K562 (cell line): Measurements from ENCODE around the gene TSPOAP1. TPM values are rescaled to one million over a fixed set of nuclear protein-coding genes. Genes with fewer than 3 reads are reported as not detected.

Experiments used
- ATF2 ChIP-seq: sonication (generic); formaldehyde crosslinking; IDR thresholded peaks from 2 replicates; pipeline ENCODE4 v1.8.1; 2022; ENCODE audit warnings: missing genetic modification reagents
- CREB1 ChIP-seq, 2 experiments: sonication (generic) in 1 of 2; formaldehyde crosslinking in 1 of 2; IDR thresholded peaks; 2 replicates each; pipeline versions ENCODE4 v1.6.1 to v1.8.0; 2012 to 2022; ENCODE audit warnings: inconsistent platforms in 1 of 2, mild to moderate bottlenecking in 1 of 2, missing genetic modification reagents in 1 of 2, moderate library complexity in 1 of 2
- E4F1 ChIP-seq: fragments of 250-450 bp; sonication (Bioruptor Pico); IDR thresholded peaks from 2 replicates; pipeline ENCODE4 v1.5.0; 2021; ENCODE audit warnings: mild to moderate bottlenecking, borderline replicate concordance
- HNRNPL ChIP-seq: fragments of 200-400 bp; formaldehyde crosslinking; IDR thresholded peaks from 2 replicates; pipeline ENCODE4 v1.6.1; 2017; ENCODE audit warnings: low read depth, mild to moderate bottlenecking, low read length
- MCM2 ChIP-seq: fragments of 450-650 bp; IDR thresholded peaks from 2 replicates; pipeline ENCODE4 v1.6.1; 2017; ENCODE audit warnings: low read depth, mild to moderate bottlenecking
- POLR2AphosphoS5 ChIP-seq: IDR thresholded peaks from 2 replicates; pipeline ENCODE4 v1.6.1; 2011; ENCODE audit warnings: mild to moderate bottlenecking, low read depth, low read length, moderate library complexity; ENCODE audit not compliant: control insufficient read depth, insufficient read depth
- POLR3A ChIP-seq: IDR thresholded peaks from 2 replicates; pipeline ENCODE4 v1.6.1; 2011; ENCODE audit warnings: borderline replicate concordance, mild to moderate bottlenecking, moderate library complexity; ENCODE audit not compliant: insufficient read length, insufficient read depth; ENCODE audit errors: extremely low read depth
- SOX6 ChIP-seq: fragments of 450-650 bp; IDR thresholded peaks from 2 replicates; pipeline ENCODE4 v1.6.1; 2014; ENCODE audit warnings: mild to moderate bottlenecking
- SP1 ChIP-seq: sonication (generic); formaldehyde crosslinking; IDR thresholded peaks from 2 replicates; pipeline ENCODE4 v1.8.1; 2022; ENCODE audit warnings: mild to moderate bottlenecking, missing genetic modification reagents
- SRSF9 ChIP-seq: fragments of 200-400 bp; formaldehyde crosslinking; IDR thresholded peaks from 2 replicates; pipeline ENCODE4 v1.6.1; 2017; ENCODE audit warnings: low read depth, low read length, borderline replicate concordance
- TAF1 ChIP-seq: IDR thresholded peaks from 2 replicates; pipeline ENCODE4 v1.6.1; 2011; ENCODE audit warnings: mild to moderate bottlenecking, low read length, moderate library complexity; ENCODE audit not compliant: insufficient read depth, control insufficient read depth, severe bottlenecking; ENCODE audit errors: extremely low read depth
- TOE1 ChIP-seq, 2 experiments: fragments of 450-650 bp in 1 of 2; sonication (generic) in 1 of 2; formaldehyde crosslinking in 1 of 2; IDR thresholded peaks; 2 replicates each; pipeline versions ENCODE4 v1.7.1 to v1.8.0; 2016 to 2022; ENCODE audit warnings: borderline replicate concordance in 2 of 2, mild to moderate bottlenecking in 2 of 2, antibody characterized with exemption in 1 of 2, inconsistent platforms in 1 of 2, low read depth in 1 of 2, missing genetic modification reagents in 1 of 2, moderate library complexity in 1 of 2
- ZNF644 ChIP-seq: fragments of 200-800 bp; sonication (Bioruptor generic); IDR thresholded peaks from 2 replicates; pipeline ENCODE4 v1.6.1; 2016; ENCODE audit warnings: low read depth, missing genetic modification characterization, missing compliant biosample characterization
- ZNF668 ChIP-seq: fragments of 250-450 bp; sonication (Bioruptor Pico); IDR thresholded peaks from 2 replicates; pipeline ENCODE4 v1.8.0; 2022; ENCODE audit warnings: mild to moderate bottlenecking, inconsistent platforms
- polyA plus RNA-seq, 8 experiments: library from polyadenylated mRNA; depleted of rRNA in 4 of 8; stranded (reverse) in 5 of 8; unstranded in 3 of 8; fragments of >200 nt; fragmentation: Nextera tagmentation in 2 of 8; fragmentation: Illumina TruSeq in 1 of 8; extraction: Ambion mirVana in 2 of 8; extraction: Trizol in 1 of 8; gene quantifications; 2 replicates each; pipeline versions ENCODE4 v1.2.1 to v1.2.3, GENCODE V29; 2011 to 2014; ENCODE audit warnings: inconsistent platforms in 1 of 8, missing spikeins in 1 of 8
- total RNA-seq, 7 experiments: library from RNA; depleted of rRNA in 6 of 7; stranded (reverse); fragments of >200 nt in 6 of 7; fragmentation: Illumina TruSeq in 2 of 7; extraction: Trizol in 2 of 7; gene quantifications; 2 replicates each; pipeline versions ENCODE4 v1.2.1 to v1.2.3, GENCODE V29; 2011 to 2021; ENCODE audit warnings: low replicate concordance in 1 of 7
- TF ChIP-seq, protein P1 (sequence below): sonication (generic); formaldehyde crosslinking; IDR thresholded peaks from 2 replicates; pipeline ENCODE4 v1.8.0; 2023; ENCODE audit warnings: missing genetic modification reagents, mild to moderate bottlenecking, borderline replicate concordance

TSPOAP1 gene
- total and polyA plus RNA-seq, 9 of the 15 experiments (the other 6 are each of a cell fraction or from before 2014, with no cell fraction given) = 0.87 to 3.9 (median 1.8) TPM; not detected in 2

GRCh38 chr17:58338841-58339754, 10.5 kb upstream of the TSPOAP1 start (continued):
- TF ChIP-seq TOE1 (IDR thresholded peaks at IDR 0.05; ENCODE audit: borderline replicate concordance) (0 out of 2 replicates have a peak, but pooled peaks have one; percentile 31), TOE1 (CRISPR knock-in tag; IDR thresholded peaks at IDR 0.05; ENCODE audit: borderline replicate concordance, low read depth) (no peak), ZNF644 (0 out of 2 replicates have a peak, but pooled peaks have one; percentile 41), TAF1 (peak; percentile 92), MCM2 (no peak), POLR3A (no peak), SOX6 (no peak), ATF2 (CRISPR knock-in tag) (no peak), ZNF668 (CRISPR knock-in tag) (no peak), CREB1 (IDR thresholded peaks at IDR 0.05) (0 out of 2 replicates have a peak, but pooled peaks have one; percentile 18), CREB1 (CRISPR knock-in tag; IDR thresholded peaks at IDR 0.05) (no peak), SP1 (CRISPR knock-in tag) (no peak; the same call in none of the 2 replicates), POLR2AphosphoS5 (peak; percentile 93), SRSF9 (no peak), E4F1 (CRISPR knock-in tag) (no peak), HNRNPL (no peak)
- TF ChIP-seq, protein P1, sequence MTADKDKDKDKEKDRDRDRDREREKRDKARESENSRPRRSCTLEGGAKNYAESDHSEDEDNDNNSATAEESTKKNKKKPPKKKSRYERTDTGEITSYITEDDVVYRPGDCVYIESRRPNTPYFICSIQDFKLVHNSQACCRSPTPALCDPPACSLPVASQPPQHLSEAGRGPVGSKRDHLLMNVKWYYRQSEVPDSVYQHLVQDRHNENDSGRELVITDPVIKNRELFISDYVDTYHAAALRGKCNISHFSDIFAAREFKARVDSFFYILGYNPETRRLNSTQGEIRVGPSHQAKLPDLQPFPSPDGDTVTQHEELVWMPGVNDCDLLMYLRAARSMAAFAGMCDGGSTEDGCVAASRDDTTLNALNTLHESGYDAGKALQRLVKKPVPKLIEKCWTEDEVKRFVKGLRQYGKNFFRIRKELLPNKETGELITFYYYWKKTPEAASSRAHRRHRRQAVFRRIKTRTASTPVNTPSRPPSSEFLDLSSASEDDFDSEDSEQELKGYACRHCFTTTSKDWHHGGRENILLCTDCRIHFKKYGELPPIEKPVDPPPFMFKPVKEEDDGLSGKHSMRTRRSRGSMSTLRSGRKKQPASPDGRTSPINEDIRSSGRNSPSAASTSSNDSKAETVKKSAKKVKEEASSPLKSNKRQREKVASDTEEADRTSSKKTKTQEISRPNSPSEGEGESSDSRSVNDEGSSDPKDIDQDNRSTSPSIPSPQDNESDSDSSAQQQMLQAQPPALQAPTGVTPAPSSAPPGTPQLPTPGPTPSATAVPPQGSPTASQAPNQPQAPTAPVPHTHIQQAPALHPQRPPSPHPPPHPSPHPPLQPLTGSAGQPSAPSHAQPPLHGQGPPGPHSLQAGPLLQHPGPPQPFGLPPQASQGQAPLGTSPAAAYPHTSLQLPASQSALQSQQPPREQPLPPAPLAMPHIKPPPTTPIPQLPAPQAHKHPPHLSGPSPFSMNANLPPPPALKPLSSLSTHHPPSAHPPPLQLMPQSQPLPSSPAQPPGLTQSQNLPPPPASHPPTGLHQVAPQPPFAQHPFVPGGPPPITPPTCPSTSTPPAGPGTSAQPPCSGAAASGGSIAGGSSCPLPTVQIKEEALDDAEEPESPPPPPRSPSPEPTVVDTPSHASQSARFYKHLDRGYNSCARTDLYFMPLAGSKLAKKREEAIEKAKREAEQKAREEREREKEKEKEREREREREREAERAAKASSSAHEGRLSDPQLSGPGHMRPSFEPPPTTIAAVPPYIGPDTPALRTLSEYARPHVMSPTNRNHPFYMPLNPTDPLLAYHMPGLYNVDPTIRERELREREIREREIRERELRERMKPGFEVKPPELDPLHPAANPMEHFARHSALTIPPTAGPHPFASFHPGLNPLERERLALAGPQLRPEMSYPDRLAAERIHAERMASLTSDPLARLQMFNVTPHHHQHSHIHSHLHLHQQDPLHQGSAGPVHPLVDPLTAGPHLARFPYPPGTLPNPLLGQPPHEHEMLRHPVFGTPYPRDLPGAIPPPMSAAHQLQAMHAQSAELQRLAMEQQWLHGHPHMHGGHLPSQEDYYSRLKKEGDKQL (CRISPR knock-in tag) = no peak
